ENCODE results near the gene KAZN.
A peak's percentile ranks its signal among the peaks of the same experiment; 100 is the strongest.

The KAZN gene

GRCh38 chr1:14648896-14649855, 50.7 kb downstream of the KAZN start:
- DNase-seq, result no peak

GRCh38 chr1:14649976-14650375, 51.5 kb downstream of the KAZN start:
- DNase-seq, result no peak

- no peak for DNase-seq
Observed at GRCh38 chr1:14650951-14651350, 52.5 kb downstream of the KAZN start.

- DNase-seq, result no peak
Observed at GRCh38 chr1:14652840-14653239, 54.4 kb downstream of the KAZN start.

GRCh38 chr1:14653461-14653960, 55.0 kb downstream of the KAZN start:
- no peak for DNase-seq

GRCh38 chr1:14654554-14654953, 56.1 kb downstream of the KAZN start:
- no peak for DNase-seq

GRCh38 chr1:14655385-14655784, 56.9 kb downstream of the KAZN start:
- DNase-seq, result no peak

- DNase-seq, result no peak
Observed at GRCh38 chr1:14656384-14656937, 58.0 kb downstream of the KAZN start.

GRCh38 chr1:14658642-14659041, 60.2 kb downstream of the KAZN start:
- no peak for DNase-seq

GRCh38 chr1:14659913-14660312, 61.4 kb downstream of the KAZN start:
- DNase-seq, result no peak

- DNase-seq, result peak; percentile 8 to 20
Observed at GRCh38 chr1:14660801-14661200, 62.3 kb downstream of the KAZN start.

- DNase-seq, result peak in 1 of 2 donors; percentile 5
Observed at GRCh38 chr1:14661222-14661621, 62.7 kb downstream of the KAZN start.

GRCh38 chr1:14662116-14662515, 63.6 kb downstream of the KAZN start:
- DNase-seq, result no peak

GRCh38 chr1:14663773-14664172, 65.3 kb downstream of the KAZN start:
- DNase-seq, result no peak

- DNase-seq, result no peak
Observed at GRCh38 chr1:14666373-14666772, 67.9 kb downstream of the KAZN start.

GRCh38 chr1:14666962-14667650, 68.6 kb downstream of the KAZN start:
- DNase-seq, result no peak

- no peak for DNase-seq
Observed at GRCh38 chr1:14667651-14667984, 69.1 kb downstream of the KAZN start.

- DNase-seq, result no peak
Observed at GRCh38 chr1:14668538-14668937, 70.1 kb downstream of the KAZN start.

- DNase-seq, result no peak
Observed at GRCh38 chr1:14672005-14672404, 73.5 kb downstream of the KAZN start.

GRCh38 chr1:14674030-14674429, 75.5 kb downstream of the KAZN start:
- no peak for DNase-seq

- no peak for DNase-seq
Observed at GRCh38 chr1:14676400-14676799, 77.9 kb downstream of the KAZN start.

- no peak for DNase-seq
Observed at GRCh38 chr1:14677292-14677971, 78.9 kb downstream of the KAZN start.

GRCh38 chr1:14678011-14678638, 79.6 kb downstream of the KAZN start:
- no peak for DNase-seq

Data from inflammatory macrophage treated with lipopolysaccharide for 1 hour (primary cell).